ENCODE results near the gene HSDL2.

HSDL2 gene

DNA sequence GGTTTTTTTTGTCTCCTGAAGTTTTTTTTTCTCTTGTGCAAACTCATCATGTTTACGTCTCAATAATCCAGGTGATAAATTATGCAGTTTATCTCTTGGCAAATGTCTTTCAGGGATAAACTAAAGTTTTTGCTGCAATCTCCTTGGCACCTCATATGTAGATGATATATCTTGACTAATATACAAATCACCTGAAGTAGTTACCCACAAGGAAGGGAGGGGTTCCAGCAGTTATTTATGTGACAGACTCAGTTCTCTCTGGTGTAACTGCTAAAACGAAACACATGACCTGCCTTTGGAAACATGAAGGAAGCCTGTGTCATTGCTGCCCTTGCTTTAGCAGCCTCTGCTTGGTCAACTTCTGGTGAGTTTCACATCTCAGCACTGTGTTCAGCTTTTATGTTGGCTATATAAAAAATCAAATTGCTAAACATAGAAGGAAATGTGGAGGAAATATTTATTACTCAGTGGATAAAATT lies 67.4 kb downstream of the HSDL2 start:
- TF ChIP-seq, protein P1, sequence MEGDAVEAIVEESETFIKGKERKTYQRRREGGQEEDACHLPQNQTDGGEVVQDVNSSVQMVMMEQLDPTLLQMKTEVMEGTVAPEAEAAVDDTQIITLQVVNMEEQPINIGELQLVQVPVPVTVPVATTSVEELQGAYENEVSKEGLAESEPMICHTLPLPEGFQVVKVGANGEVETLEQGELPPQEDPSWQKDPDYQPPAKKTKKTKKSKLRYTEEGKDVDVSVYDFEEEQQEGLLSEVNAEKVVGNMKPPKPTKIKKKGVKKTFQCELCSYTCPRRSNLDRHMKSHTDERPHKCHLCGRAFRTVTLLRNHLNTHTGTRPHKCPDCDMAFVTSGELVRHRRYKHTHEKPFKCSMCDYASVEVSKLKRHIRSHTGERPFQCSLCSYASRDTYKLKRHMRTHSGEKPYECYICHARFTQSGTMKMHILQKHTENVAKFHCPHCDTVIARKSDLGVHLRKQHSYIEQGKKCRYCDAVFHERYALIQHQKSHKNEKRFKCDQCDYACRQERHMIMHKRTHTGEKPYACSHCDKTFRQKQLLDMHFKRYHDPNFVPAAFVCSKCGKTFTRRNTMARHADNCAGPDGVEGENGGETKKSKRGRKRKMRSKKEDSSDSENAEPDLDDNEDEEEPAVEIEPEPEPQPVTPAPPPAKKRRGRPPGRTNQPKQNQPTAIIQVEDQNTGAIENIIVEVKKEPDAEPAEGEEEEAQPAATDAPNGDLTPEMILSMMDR (IDR thresholded peaks at IDR 0.05; ENCODE audit: borderline replicate concordance, insufficient read depth, low read depth, low read length): no peak
- H3K4me3 ChIP-seq (ENCODE audit: low read depth, low read length): no peak overlapping the region

DNA sequence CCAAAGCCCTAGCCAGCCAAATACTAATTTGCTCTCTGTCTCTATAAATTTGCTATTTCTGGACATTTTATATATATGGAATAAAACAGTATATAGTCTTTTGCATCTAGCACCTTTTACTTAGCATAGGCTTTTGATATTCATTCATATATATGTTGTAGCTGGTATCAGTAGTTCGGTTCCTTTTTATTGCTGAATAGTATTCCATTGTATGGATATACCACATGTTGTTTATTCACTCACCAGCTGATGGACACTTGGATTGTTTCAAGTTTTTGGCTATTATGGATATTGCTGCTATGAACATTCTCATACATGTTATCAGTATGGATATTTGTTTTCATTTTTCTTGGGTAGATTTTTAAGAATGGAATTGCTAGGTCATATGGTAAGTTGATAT lies 82.9 kb downstream of the HSDL2 start:
- TF ChIP-seq, protein P1 (IDR thresholded peaks at IDR 0.05; ENCODE audit: borderline replicate concordance, insufficient read depth, low read depth, low read length): no peak
- H3K4me3 ChIP-seq (ENCODE audit: low read depth, low read length): no peak overlapping the region

DNA sequence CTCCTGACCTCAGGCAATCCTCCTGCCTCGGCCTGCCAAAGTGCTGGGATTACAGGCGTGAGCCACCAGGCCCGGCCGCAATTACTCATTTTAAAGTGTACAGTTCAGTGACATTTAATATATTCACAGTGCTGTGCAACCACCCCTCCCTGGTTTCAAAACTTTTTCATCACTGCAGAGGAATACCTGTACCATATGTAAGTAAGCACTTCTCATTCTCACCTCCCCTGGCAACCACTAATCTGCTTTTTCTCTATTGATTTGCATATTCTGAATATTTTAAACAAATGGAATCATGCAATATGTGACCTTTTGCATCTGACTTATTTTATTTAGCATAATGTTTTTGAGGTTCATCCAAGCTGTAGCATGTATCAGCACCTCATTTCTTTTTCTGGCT lies 85.4 kb downstream of the HSDL2 start:
- H3K4me3 ChIP-seq (ENCODE audit: low read depth, low read length): no peak overlapping the region
- TF ChIP-seq, protein P1 (IDR thresholded peaks at IDR 0.05; ENCODE audit: borderline replicate concordance, insufficient read depth, low read depth, low read length): no peak

DNA sequence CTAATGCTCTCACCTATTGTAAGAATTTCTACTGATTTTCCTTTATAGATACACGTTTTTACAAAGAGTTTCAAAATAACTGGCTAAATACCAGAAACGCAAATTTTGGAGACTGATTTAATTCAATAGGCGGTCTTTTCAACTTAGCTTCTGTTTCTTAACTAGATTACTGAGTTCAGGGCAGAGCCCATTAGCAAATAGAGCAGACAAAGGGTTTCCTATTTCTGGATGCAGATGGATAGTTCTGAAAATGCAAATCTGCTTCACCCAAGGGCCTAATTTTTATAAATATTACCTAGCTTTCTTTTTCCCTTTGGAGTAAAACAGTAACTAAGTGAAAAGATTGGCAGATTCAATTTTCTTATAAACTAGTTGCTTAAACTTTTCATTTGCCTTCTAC lies 93.1 kb downstream of the HSDL2 start:
- TF ChIP-seq, protein P1 (IDR thresholded peaks at IDR 0.05; ENCODE audit: borderline replicate concordance, insufficient read depth, low read depth, low read length): no peak
- no peak overlapping the region for H3K4me3 ChIP-seq (ENCODE audit: low read depth, low read length)

DNA sequence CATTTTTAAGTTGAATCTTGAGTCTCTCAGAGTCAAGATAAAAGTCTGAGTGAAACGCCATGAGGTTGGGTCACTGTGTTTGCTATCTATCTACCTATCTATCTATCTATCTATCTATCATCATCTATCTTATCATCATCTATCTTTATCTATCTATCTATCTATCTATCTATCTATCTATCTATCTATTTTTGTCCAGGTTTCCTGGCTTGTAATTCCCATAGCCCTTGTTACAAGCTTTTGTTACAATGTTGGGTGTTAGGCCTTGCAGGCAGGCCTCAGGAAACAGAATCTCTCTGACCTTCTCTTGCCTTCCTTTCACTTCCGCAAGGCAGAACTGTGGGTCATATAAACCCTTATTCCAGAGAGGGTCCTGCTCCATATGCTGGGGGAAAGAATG lies 94.1 kb downstream of the HSDL2 start:
- no peak overlapping the region for H3K4me3 ChIP-seq (ENCODE audit: low read depth, low read length)
- TF ChIP-seq, protein P1 (IDR thresholded peaks at IDR 0.05; ENCODE audit: borderline replicate concordance, insufficient read depth, low read depth, low read length): no peak

DNA sequence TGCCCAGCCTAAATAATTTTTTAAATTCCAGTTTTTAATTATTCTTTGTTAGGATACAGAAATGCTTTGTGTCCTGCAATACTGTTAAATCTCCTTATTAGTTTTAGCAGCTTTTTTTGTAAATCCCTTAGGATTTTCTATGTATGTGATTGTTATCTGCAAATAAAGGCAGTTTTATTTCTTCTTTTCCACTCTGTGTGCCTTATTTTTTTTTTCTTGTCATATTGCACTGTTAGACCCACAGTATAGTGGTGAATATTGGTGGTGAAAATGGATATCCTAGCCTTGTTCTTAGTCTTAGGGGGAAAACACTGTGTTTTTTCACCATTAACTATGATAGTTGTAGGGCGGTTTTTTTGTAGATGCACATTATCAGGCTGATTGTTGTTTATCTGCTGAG lies 95.4 kb downstream of the HSDL2 start:
- no peak overlapping the region for H3K4me3 ChIP-seq (ENCODE audit: low read depth, low read length)
- TF ChIP-seq, protein P1 (IDR thresholded peaks at IDR 0.05; ENCODE audit: borderline replicate concordance, insufficient read depth, low read depth, low read length): no peak

DNA sequence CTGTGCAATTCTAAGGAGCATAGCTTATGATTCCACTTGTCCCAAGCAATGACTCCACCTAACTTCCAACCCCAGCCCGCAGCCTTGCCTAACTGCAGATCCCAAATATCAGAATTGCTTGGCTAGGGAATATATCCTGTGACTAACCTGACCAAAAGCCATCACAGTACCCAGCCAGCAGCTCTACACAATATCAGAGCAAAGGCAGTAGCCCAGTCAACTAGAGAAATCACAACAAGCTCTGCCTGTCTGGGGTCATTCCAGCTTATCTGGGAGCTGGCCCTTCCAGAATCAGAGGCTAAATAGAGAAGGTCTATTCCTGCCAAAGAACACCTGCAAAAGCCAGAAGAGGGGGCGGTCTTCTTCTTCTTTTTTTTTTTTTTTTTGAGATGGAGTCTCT lies 97.4 kb downstream of the HSDL2 start:
- TF ChIP-seq, protein P1 (IDR thresholded peaks at IDR 0.05; ENCODE audit: borderline replicate concordance, insufficient read depth, low read depth, low read length): no peak
- H3K4me3 ChIP-seq (ENCODE audit: low read depth, low read length): no peak overlapping the region
